ENCODE results near the gene MAGEA10. TPM values are rescaled to one million over a fixed set of nuclear protein-coding genes. Genes with fewer than 3 reads are reported as not detected.

The MAGEA10 gene
- total and polyA plus RNA-seq, 9 of the 15 experiments (the other 6 are each of a cell fraction or from before 2014, with no cell fraction given), result 0.06 to 0.45 (median 0.15) TPM; not detected in 4

GRCh38 chrX:152155766-152156310 is 17.5 kb upstream of the MAGEA10 start (continued):
- TF ChIP-seq CREM (IDR thresholded peaks at IDR 0.05; ENCODE audit: low read depth) (no peak), KLF6 (CRISPR knock-in tag; IDR thresholded peaks at IDR 0.05; ENCODE audit: borderline replicate concordance) (no peak), NFIX (CRISPR knock-in tag; IDR thresholded peaks at IDR 0.05; ENCODE audit: low read depth) (no peak), SPI1 (IDR thresholded peaks at IDR 0.05; ENCODE audit: borderline replicate concordance, low read depth, low read length) (no peak), ZNF395 (CRISPR knock-in tag; IDR thresholded peaks at IDR 0.05) (0 out of 2 replicates have a peak, but pooled peaks have one; percentile 16), IFI16 (CRISPR knock-in tag; IDR thresholded peaks at IDR 0.05) (no peak), SFPQ (IDR thresholded peaks at IDR 0.05; ENCODE audit: low read depth, low read length) (no peak), TAF15 (IDR thresholded peaks at IDR 0.05; ENCODE audit: low read depth, low read length) (no peak), ZNF24 (IDR thresholded peaks at IDR 0.05) (peak; percentile 36; the same call in 1 of the 2 replicates), ZNF644 (tag; IDR thresholded peaks at IDR 0.05; ENCODE audit: low read depth) (no peak), POLR2AphosphoS2 (IDR thresholded peaks at IDR 0.05; ENCODE audit: low read length) (no peak), U2AF1 (optimal IDR thresholded peaks at IDR 0.05; ENCODE audit: low read depth, low read length) (no peak), E2F8 (IDR thresholded peaks at IDR 0.05; ENCODE audit: low read depth, partially characterized antibody) (no peak), ZEB2 (IDR thresholded peaks at IDR 0.05) (0 out of 2 replicates have a peak, but pooled peaks have one; percentile 26), CTBP1 (IDR thresholded peaks at IDR 0.05; ENCODE audit: borderline replicate concordance) (peak; percentile 85), CEBPB (tag; IDR thresholded peaks at IDR 0.05) (peak; percentile 92), CBX3 (IDR thresholded peaks at IDR 0.05; ENCODE audit: borderline replicate concordance in 1 of 2, low read length in 2 of 2) (no peak), RNF219 (CRISPR knock-in tag; IDR thresholded peaks at IDR 0.05) (no peak), OTX1 (CRISPR knock-in tag; IDR thresholded peaks at IDR 0.05) (no peak), JUN (IDR thresholded peaks at IDR 0.05; ENCODE audit: borderline replicate concordance, low read depth, low read length) (0 out of 2 replicates have a peak, but pooled peaks have one; percentile 23), JUN (CRISPR knock-in tag; IDR thresholded peaks at IDR 0.05; ENCODE audit: borderline replicate concordance) (no peak)
